H9 (cell line): ENCODE data around the gene DLX2. TPM values are rescaled to one million over a fixed set of nuclear protein-coding genes. Genes with fewer than 3 reads are reported as not detected.

Experiments
- DNase-seq: peaks from one replicate; pipeline ENCODE4 v3.0.0-alpha.2; 2017
- H2AFZ ChIP-seq: one replicate; pipeline ENCODE4 v1.6.1; 2013; ENCODE audit warnings: mild to moderate bottlenecking, low read length, control low read depth, moderate library complexity
- H2AK5ac ChIP-seq: 2 replicates; pipeline ENCODE4 v1.6.1; 2013; ENCODE audit warnings: low read length, control low read depth, mixed read lengths; ENCODE audit not compliant: insufficient read length
- H2BK120ac ChIP-seq: one replicate; pipeline ENCODE4 v1.6.1; 2013; ENCODE audit warnings: low read depth, mild to moderate bottlenecking, low read length, control low read depth, inconsistent platforms; ENCODE audit not compliant: poor library complexity, severe bottlenecking
- H2BK12ac ChIP-seq: 2 replicates; pipeline ENCODE4 v1.6.1; 2013; ENCODE audit warnings: low read length, control low read depth, mixed read lengths, low read depth; ENCODE audit not compliant: insufficient read length
- H2BK15ac ChIP-seq: 2 replicates; pipeline ENCODE4 v1.6.1; 2013; ENCODE audit warnings: low read depth, low read length, control low read depth
- H2BK20ac ChIP-seq: one replicate; pipeline ENCODE4 v1.6.1; 2013; ENCODE audit warnings: low read depth, mild to moderate bottlenecking, low read length, control low read depth, inconsistent platforms; ENCODE audit not compliant: poor library complexity, severe bottlenecking
- H2BK5ac ChIP-seq: 2 replicates; pipeline ENCODE4 v1.6.1; 2013; ENCODE audit warnings: low read length, control low read depth, mixed read lengths; ENCODE audit not compliant: insufficient read length
- H3K14ac ChIP-seq: 2 replicates; pipeline ENCODE4 v1.6.1; 2013; ENCODE audit warnings: low read length, control low read depth; ENCODE audit not compliant: insufficient read depth
- H3K18ac ChIP-seq: 2 replicates; pipeline ENCODE4 v1.6.1; 2013; ENCODE audit warnings: low read depth, mild to moderate bottlenecking, mixed read lengths, low read length, control low read depth; ENCODE audit not compliant: insufficient read length
- H3K23ac ChIP-seq: 2 replicates; pipeline ENCODE4 v1.6.1; 2013; ENCODE audit warnings: low read length, control low read depth, mixed read lengths, low read depth; ENCODE audit not compliant: insufficient read length
- H3K23me2 ChIP-seq: 2 replicates; pipeline ENCODE4 v1.6.1; 2013; ENCODE audit warnings: low read depth, mild to moderate bottlenecking, mixed read lengths, low read length, control low read depth; ENCODE audit not compliant: insufficient read length, poor library complexity, severe bottlenecking
- H3K27ac ChIP-seq: 2 replicates; pipeline ENCODE4 v1.5.1; 2013; ENCODE audit warnings: low read length, control low read depth, mixed read lengths, low read depth; ENCODE audit not compliant: insufficient read length
- H3K27me3 ChIP-seq: 2 replicates; pipeline ENCODE4 v1.6.1; 2013; ENCODE audit warnings: low read length, control low read depth, inconsistent platforms; ENCODE audit not compliant: insufficient read depth
- H3K4ac ChIP-seq: 2 replicates; pipeline ENCODE4 v1.6.1; 2013; ENCODE audit warnings: low read depth, mild to moderate bottlenecking, control low read depth, inconsistent platforms, low read length, moderate library complexity
- H3K4me1 ChIP-seq: 2 replicates; pipeline ENCODE4 v1.6.1; 2013; ENCODE audit warnings: low read length, control low read depth, inconsistent platforms; ENCODE audit not compliant: insufficient read depth
- H3K4me2 ChIP-seq: 2 replicates; pipeline ENCODE4 v1.6.1; 2013; ENCODE audit warnings: low read length, control low read depth, mixed read lengths; ENCODE audit not compliant: insufficient read length, insufficient read depth
- H3K56ac ChIP-seq: 2 replicates; pipeline ENCODE4 v1.6.1; 2013; ENCODE audit warnings: low read depth, mild to moderate bottlenecking, mixed read lengths, low read length, control low read depth; ENCODE audit not compliant: insufficient read length
- H3K79me1 ChIP-seq: 2 replicates; pipeline ENCODE4 v1.6.1; 2013; ENCODE audit warnings: low read depth, mild to moderate bottlenecking, moderate library complexity, low read length, control low read depth, inconsistent platforms; ENCODE audit not compliant: insufficient read depth, poor library complexity, severe bottlenecking
- H3K79me2 ChIP-seq: 2 replicates; pipeline ENCODE4 v1.6.1; 2013; ENCODE audit warnings: low read length, control low read depth, inconsistent platforms; ENCODE audit not compliant: insufficient read depth
- H3K9ac ChIP-seq: 2 replicates; pipeline ENCODE4 v1.6.1; 2013; ENCODE audit warnings: low read length, control low read depth, mixed read lengths; ENCODE audit not compliant: insufficient read length; ENCODE audit errors: extremely low read depth
- H3K9me3 ChIP-seq: one replicate; pipeline ENCODE4 v1.6.1; 2013; ENCODE audit warnings: low read depth, low read length, inconsistent platforms; ENCODE audit not compliant: control insufficient read depth
- H3T11ph ChIP-seq: one replicate; pipeline ENCODE4 v1.6.1; 2013; ENCODE audit warnings: mild to moderate bottlenecking, low read length, control low read depth, inconsistent platforms
- H4K20me1 ChIP-seq: one replicate; pipeline ENCODE4 v1.6.1; 2013; ENCODE audit not compliant: control insufficient read depth, insufficient read length, insufficient read depth
- H4K5ac ChIP-seq: 2 replicates; pipeline ENCODE4 v1.6.1; 2013; ENCODE audit warnings: low read depth, mild to moderate bottlenecking, mixed read lengths, low read length, control low read depth; ENCODE audit not compliant: insufficient read length
- H4K8ac ChIP-seq: replicated peaks from 2 replicates; pipeline ENCODE4 v1.6.1; 2013; ENCODE audit warnings: low read length, control low read depth, mixed read lengths, low read depth; ENCODE audit not compliant: insufficient read length
- H4K91ac ChIP-seq: 2 replicates; pipeline ENCODE4 v1.6.1; 2013; ENCODE audit warnings: low read depth, mild to moderate bottlenecking, moderate library complexity, mixed read lengths, low read length, control low read depth; ENCODE audit not compliant: insufficient read length
- H3K27ac Mint-ChIP-seq, 3 experiments: 2 replicates in 2 of 3; 3 replicates in 1 of 3; pipeline ENCODE4 v1.8.0; 2020 to 2021; ENCODE audit warnings: mixed read lengths in 3 of 3, mild to moderate bottlenecking in 1 of 3, moderate library complexity in 1 of 3
- H3K27me3 Mint-ChIP-seq: 2 replicates; pipeline ENCODE4 v1.8.0; 2021; ENCODE audit warnings: low read depth, mild to moderate bottlenecking, moderate library complexity, mixed read lengths
- H3K36me3 Mint-ChIP-seq, 3 experiments: 2 replicates in 2 of 3; 3 replicates in 1 of 3; pipeline ENCODE4 v1.8.0; 2020 to 2021; ENCODE audit warnings: low read depth in 3 of 3, mixed read lengths in 3 of 3; ENCODE audit not compliant: insufficient read depth in 1 of 3
- H3K4me1 Mint-ChIP-seq, 2 experiments: 2 replicates each; pipeline ENCODE4 v1.8.0; 2020; ENCODE audit warnings: mixed read lengths in 2 of 2
- H3K4me3 Mint-ChIP-seq, 2 experiments: 2 replicates in 1 of 2; 3 replicates in 1 of 2; pipeline ENCODE4 v1.8.0; 2020 to 2021; ENCODE audit warnings: mild to moderate bottlenecking in 2 of 2, mixed read lengths in 2 of 2, moderate library complexity in 1 of 2
- H3K9me3 Mint-ChIP-seq, 2 experiments: 2 replicates in 1 of 2; 3 replicates in 1 of 2; pipeline ENCODE4 v1.8.0; 2020; ENCODE audit warnings: mild to moderate bottlenecking in 2 of 2, mixed read lengths in 2 of 2, moderate library complexity in 1 of 2
- WGBS: extraction: QIAGEN DNeasy Blood & Tissue Kit; methylation state at CpG from one replicate; pipeline ENCODE4 v1.1.7; 2013; ENCODE audit warnings: missing lambda C conversion rate, low lambda C conversion rate, mixed read lengths; ENCODE audit not compliant: insufficient read length; ENCODE audit errors: extremely low coverage; 5-methylcytosine and 5-hydroxymethylcytosine counted together
- total RNA-seq: library from RNA; stranded (reverse); gene quantifications from 2 replicates; pipeline ENCODE4 v1.2.1, GENCODE V29; 2021
- TF ChIP-seq, protein P1 (sequence below): fragments of 200-600 bp; sonication (generic); conservative IDR thresholded peaks from 3 replicates; pipeline ENCODE4 v1.8.0; 2021; ENCODE audit warnings: antibody characterized with exemption, mild to moderate bottlenecking

The DLX2 gene
- total RNA-seq, 1 experiment from 2014 or later, result not detected

DNA sequence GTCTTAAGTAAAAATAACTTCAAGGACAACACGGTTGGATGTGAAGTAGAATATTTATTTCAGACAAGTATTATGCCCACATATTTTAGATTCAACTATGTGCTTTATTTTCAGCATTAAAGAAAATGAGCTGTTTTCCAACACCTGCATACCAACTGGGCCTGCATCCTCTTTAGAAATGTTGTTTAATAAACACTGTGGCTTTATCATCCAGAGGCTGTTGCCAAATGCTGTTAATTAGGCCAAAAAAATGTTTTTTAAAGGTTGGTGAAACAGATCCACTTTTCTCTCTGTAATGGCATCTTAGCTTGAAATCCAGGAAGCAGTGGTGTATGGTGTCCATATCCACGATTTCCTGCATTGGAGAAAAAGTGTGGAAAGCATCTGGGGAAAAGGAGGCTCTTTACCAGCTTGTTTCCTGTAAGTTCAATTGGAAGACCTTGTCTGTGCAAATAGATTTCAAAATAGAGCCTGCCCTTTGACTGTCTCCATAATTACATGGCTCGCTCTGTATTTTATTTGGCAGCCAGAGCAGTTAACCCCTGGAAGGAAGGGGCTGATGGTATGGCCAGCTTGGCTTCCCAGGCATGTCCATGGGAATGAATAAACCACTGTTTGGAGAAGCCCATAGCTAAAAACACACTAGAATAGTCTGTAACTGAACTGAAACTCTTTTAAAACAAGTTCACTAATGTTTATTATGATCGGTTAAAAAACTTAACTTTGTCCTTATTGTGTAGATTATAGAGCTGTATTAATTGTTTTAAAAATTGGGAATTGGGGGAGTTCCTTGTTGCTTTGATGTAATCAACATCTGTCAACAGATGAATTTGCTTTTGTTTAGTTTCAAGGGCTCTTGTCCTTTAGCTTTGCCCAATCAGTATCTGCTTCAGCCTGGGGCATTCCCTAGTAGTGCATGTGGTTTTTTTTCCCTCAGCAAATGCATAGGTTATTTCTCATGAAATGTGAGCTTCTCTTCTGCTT, 50.4 kb downstream of the DLX2 start:
- no peaks in the 10 kb centered on the region for H3K9me3 Mint-ChIP-seq
- no peak overlapping the region for H3K4me3 Mint-ChIP-seq
- H2BK120ac ChIP-seq, result no peak overlapping the region
- H3K27me3 Mint-ChIP-seq, result no peaks in the 10 kb centered on the region
- H3K18ac ChIP-seq, result no peak overlapping the region
- H2BK12ac ChIP-seq, result no peak overlapping the region
- no peak overlapping the region; a peak in 1 of 7 replicates for H3K27ac Mint-ChIP-seq
- no peaks in the 10 kb centered on the region for H3K9me3 ChIP-seq
- no peaks in the 10 kb centered on the region for H3K27me3 ChIP-seq
- H2BK15ac ChIP-seq, result no peak overlapping the region
- WGBS, result no CpG with 5 or more reads among the region's 4 CpGs
- H3K56ac ChIP-seq, result no peak overlapping the region
- no peaks in the 10 kb centered on the region for H3K36me3 Mint-ChIP-seq
- no peaks in the 10 kb centered on the region for H3K4me1 ChIP-seq
- no peak overlapping the region for H3K4ac ChIP-seq
- no peak overlapping the region for H3K14ac ChIP-seq
- no peak overlapping the region for H2AK5ac ChIP-seq
- no peak overlapping the region for H3T11ph ChIP-seq
- no peaks in the 10 kb centered on the region for H3K79me1 ChIP-seq
- H3K23ac ChIP-seq, result no peak overlapping the region
- no peak overlapping the region for H2BK20ac ChIP-seq
- no peak for DNase-seq
- TF ChIP-seq, protein P1, sequence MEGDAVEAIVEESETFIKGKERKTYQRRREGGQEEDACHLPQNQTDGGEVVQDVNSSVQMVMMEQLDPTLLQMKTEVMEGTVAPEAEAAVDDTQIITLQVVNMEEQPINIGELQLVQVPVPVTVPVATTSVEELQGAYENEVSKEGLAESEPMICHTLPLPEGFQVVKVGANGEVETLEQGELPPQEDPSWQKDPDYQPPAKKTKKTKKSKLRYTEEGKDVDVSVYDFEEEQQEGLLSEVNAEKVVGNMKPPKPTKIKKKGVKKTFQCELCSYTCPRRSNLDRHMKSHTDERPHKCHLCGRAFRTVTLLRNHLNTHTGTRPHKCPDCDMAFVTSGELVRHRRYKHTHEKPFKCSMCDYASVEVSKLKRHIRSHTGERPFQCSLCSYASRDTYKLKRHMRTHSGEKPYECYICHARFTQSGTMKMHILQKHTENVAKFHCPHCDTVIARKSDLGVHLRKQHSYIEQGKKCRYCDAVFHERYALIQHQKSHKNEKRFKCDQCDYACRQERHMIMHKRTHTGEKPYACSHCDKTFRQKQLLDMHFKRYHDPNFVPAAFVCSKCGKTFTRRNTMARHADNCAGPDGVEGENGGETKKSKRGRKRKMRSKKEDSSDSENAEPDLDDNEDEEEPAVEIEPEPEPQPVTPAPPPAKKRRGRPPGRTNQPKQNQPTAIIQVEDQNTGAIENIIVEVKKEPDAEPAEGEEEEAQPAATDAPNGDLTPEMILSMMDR, result no peak
- H4K5ac ChIP-seq, result no peak overlapping the region
- no peak overlapping the region for H2BK5ac ChIP-seq
- H2AFZ ChIP-seq, result no peak overlapping the region
- no peak overlapping the region for H4K8ac ChIP-seq
- no peak overlapping the region for H4K91ac ChIP-seq
- H3K4me1 Mint-ChIP-seq, result no peaks in the 10 kb centered on the region
- H3K9ac ChIP-seq, result no peak overlapping the region
- no peaks in the 10 kb centered on the region for H3K23me2 ChIP-seq
- no peaks in the 10 kb centered on the region for H3K79me2 ChIP-seq
- no peak overlapping the region for H3K4me2 ChIP-seq
- H4K20me1 ChIP-seq, result no peaks in the 10 kb centered on the region
- H3K27ac ChIP-seq, result no peak overlapping the region
